IMR-90 (cell line): ENCODE measurements around the gene L3MBTL4. TPM values are rescaled to one million over a fixed set of nuclear protein-coding genes. Genes with fewer than 3 reads are reported as not detected.

Experiments
- ATAC-seq: fragments of 200-7000 bp; cut with Tn5 transposase; 2 replicates; pipeline ENCODE4 v1.9.1; 2020; ENCODE audit warnings: low read depth, mild to moderate bottlenecking, moderate library complexity
- BruUV-seq: library from RNA; stranded (reverse); fragments of 400-500 nt; replicated peaks from 2 replicates; lab custom pipeline; 2021; lab: Mats Ljungman, UMichigan
- CTCF ChIA-PET: fragments of 300-600 bp; formaldehyde crosslinking; extraction: SDS; loops from one replicate; lab custom pipeline; 2021; ENCODE audit warnings: antibody characterized with exemption; lab: Yijun Ruan, JAX
- POLR2A ChIA-PET: fragments of 300-600 bp; sonication (Branson Sonifier 250); formaldehyde crosslinking; loops from one replicate; lab custom pipeline; 2022; ENCODE audit warnings: antibody characterized with exemption; ENCODE audit not compliant: unreplicated experiment; lab: Charles Lee
- DNase-seq: peaks from one replicate; pipeline ENCODE4 v3.0.0; 2013
- H2AFZ ChIP-seq: replicated peaks from 2 replicates; pipeline ENCODE3; 2013; ENCODE audit warnings: low read length, mild to moderate bottlenecking; ENCODE audit not compliant: poor library complexity
- H2AK5ac ChIP-seq: 2 replicates; pipeline ENCODE4 v1.6.1; 2013; ENCODE audit warnings: low read depth, low read length, inconsistent platforms
- H2AK9ac ChIP-seq: replicated peaks from 2 replicates; pipeline ENCODE3; 2013; ENCODE audit warnings: mild to moderate bottlenecking, low read depth, low read length, moderate library complexity; ENCODE audit not compliant: poor library complexity
- H2BK120ac ChIP-seq: 2 replicates; pipeline ENCODE4 v1.6.1; 2013; ENCODE audit warnings: low read depth, low read length, inconsistent platforms
- H2BK15ac ChIP-seq: 3 replicates; pipeline ENCODE4 v1.6.1; 2013; ENCODE audit warnings: low read depth, low read length, inconsistent platforms
- H2BK20ac ChIP-seq: 2 replicates; pipeline ENCODE4 v1.6.1; 2013; ENCODE audit warnings: low read depth, mild to moderate bottlenecking, inconsistent platforms, low read length, moderate library complexity
- H2BK5ac ChIP-seq: 2 replicates; pipeline ENCODE4 v1.6.1; 2013; ENCODE audit warnings: mild to moderate bottlenecking, low read depth, low read length, inconsistent platforms; ENCODE audit not compliant: poor library complexity, severe bottlenecking
- H3K14ac ChIP-seq: replicated peaks from 2 replicates; pipeline ENCODE4 v1.6.1; 2013; ENCODE audit warnings: low read depth, low read length, inconsistent platforms
- H3K18ac ChIP-seq: 2 replicates; pipeline ENCODE4 v1.6.1; 2013; ENCODE audit warnings: low read depth, low read length, control low read depth
- H3K23ac ChIP-seq: 2 replicates; pipeline ENCODE4 v1.6.1; 2013; ENCODE audit warnings: low read depth, low read length, inconsistent platforms
- H3K27ac ChIP-seq: 2 replicates; pipeline ENCODE4 v1.5.1; 2013; ENCODE audit warnings: mild to moderate bottlenecking, control low read depth, low read length; ENCODE audit not compliant: insufficient read depth
- H3K27me3 ChIP-seq: 2 replicates; pipeline ENCODE4 v1.6.1; 2013; ENCODE audit warnings: low read length; ENCODE audit not compliant: control insufficient read depth, insufficient read depth
- H3K36me3 ChIP-seq: 2 replicates; pipeline ENCODE4 v1.6.1; 2013; ENCODE audit warnings: low read length, mixed read lengths; ENCODE audit not compliant: control insufficient read depth, insufficient read depth
- H3K4ac ChIP-seq: 2 replicates; pipeline ENCODE4 v1.6.1; 2013; ENCODE audit warnings: low read depth, low read length, inconsistent platforms
- H3K4me1 ChIP-seq: 2 replicates; pipeline ENCODE4 v1.6.1; 2013; ENCODE audit warnings: low read length, mixed read lengths; ENCODE audit not compliant: control insufficient read depth, insufficient read depth
- H3K4me2 ChIP-seq: 2 replicates; pipeline ENCODE4 v1.6.1; 2013; ENCODE audit warnings: low read depth, mild to moderate bottlenecking, control low read depth, low read length, moderate library complexity
- H3K4me3 ChIP-seq: 2 replicates; pipeline ENCODE4 v1.5.1; 2013; ENCODE audit warnings: low read depth, mild to moderate bottlenecking, control low read depth, low read length, moderate library complexity; ENCODE audit not compliant: insufficient read depth
- H3K56ac ChIP-seq: 2 replicates; pipeline ENCODE4 v1.6.1; 2013; ENCODE audit warnings: low read length, inconsistent platforms; ENCODE audit not compliant: insufficient read depth; ENCODE audit errors: extremely low read depth
- H3K79me1 ChIP-seq, 2 experiments: 2 replicates each; pipeline ENCODE4 v1.6.1; 2013; ENCODE audit warnings: low read length in 2 of 2, inconsistent platforms in 1 of 2, low read depth in 1 of 2
- H3K9ac ChIP-seq: 2 replicates; pipeline ENCODE4 v1.6.1; 2013; ENCODE audit warnings: low read depth, low read length, control low read depth
- H3K9me1 ChIP-seq: 2 replicates; pipeline ENCODE4 v1.6.1; 2013; ENCODE audit warnings: low read length, inconsistent platforms; ENCODE audit not compliant: insufficient read depth
- H3K9me3 ChIP-seq: 2 replicates; pipeline ENCODE4 v1.6.1; 2013; ENCODE audit warnings: low read length; ENCODE audit not compliant: control insufficient read depth, insufficient read depth
- H4K20me1 ChIP-seq: 2 replicates; pipeline ENCODE4 v1.6.1; 2013; ENCODE audit warnings: low read length, inconsistent platforms; ENCODE audit not compliant: insufficient read depth
- H4K5ac ChIP-seq: 2 replicates; pipeline ENCODE4 v1.6.1; 2013; ENCODE audit warnings: mild to moderate bottlenecking, low read depth, low read length, control low read depth
- H4K8ac ChIP-seq, 2 experiments: 2 replicates each; pipeline ENCODE4 v1.6.1; 2013; ENCODE audit warnings: low read depth in 2 of 2, low read length in 2 of 2, control low read depth in 1 of 2, inconsistent platforms in 1 of 2
- H4K91ac ChIP-seq: 2 replicates; pipeline ENCODE4 v1.6.1; 2013; ENCODE audit warnings: low read depth, low read length, inconsistent platforms; ENCODE audit not compliant: insufficient read depth
- MAZ ChIP-seq: IDR thresholded peaks from 2 replicates; pipeline ENCODE4 v1.6.1; 2012; ENCODE audit warnings: low read depth, mild to moderate bottlenecking, low read length, improper control_type of control experiment, moderate library complexity, borderline replicate concordance
- POLR2A ChIP-seq: IDR thresholded peaks from 2 replicates; pipeline ENCODE4 v1.6.1; 2012; ENCODE audit warnings: mild to moderate bottlenecking, low read depth, low read length
- RCOR1 ChIP-seq: IDR thresholded peaks from 2 replicates; pipeline ENCODE4 v1.6.1; 2012; ENCODE audit warnings: mild to moderate bottlenecking, low read length, improper control_type of control experiment; ENCODE audit not compliant: insufficient replicate concordance
- SMC3 ChIP-seq: fragments of 150-350 bp; IDR thresholded peaks from 2 replicates; pipeline ENCODE4 v1.6.1; 2016; ENCODE audit warnings: low read depth, mild to moderate bottlenecking, antibody characterized with exemption, low read length, moderate library complexity
- WGBS, 2 experiments: methylation state at CpG; one replicate each; pipeline versions ENCODE4 v1.1.5 to v1.1.7; 2013; ENCODE audit warnings: missing lambda C conversion rate in 2 of 2; ENCODE audit not compliant: insufficient read length in 1 of 2; ENCODE audit errors: extremely low coverage in 2 of 2; 5-methylcytosine and 5-hydroxymethylcytosine counted together
- dilution Hi-C: fragments of 300-500 bp; cut with HindIII; formaldehyde crosslinking; loops from one replicate; pipeline ENCODE4 v1.14.3; 2018; ENCODE audit warnings: low sequenced_read_pairs; ENCODE audit not compliant: unreplicated experiment
- in situ Hi-C: fragments of 300-500 bp; cut with MboI; formaldehyde crosslinking; loops from 3 replicates; pipeline ENCODE4 v1.14.3; 2019; ENCODE audit warnings: low sequenced_read_pairs, inconsistent platforms, mixed read lengths
- intact Hi-C: fragments of 100-400 bp; cut with micrococcal nuclease; formaldehyde crosslinking; loops from 2 replicates; pipeline ENCODE4 v1.10.0; 2022
- polyA plus RNA-seq, 3 experiments: library from polyadenylated mRNA; depleted of rRNA; stranded (reverse); fragments of >200 nt; gene quantifications; 2 replicates each; pipeline ENCODE4 v1.2.3, GENCODE V29; 2012; ENCODE audit warnings: low replicate concordance in 1 of 3
- total RNA-seq: library from RNA; depleted of rRNA; stranded (reverse); fragments of >200 nt; gene quantifications from 2 replicates; pipeline ENCODE4 v1.2.3, GENCODE V29; 2012
- TF ChIP-seq, protein P1 (sequence below): fragments of 150-350 bp; IDR thresholded peaks from 2 replicates; pipeline ENCODE4 v1.6.1; 2016; ENCODE audit warnings: low read depth, mild to moderate bottlenecking, low read length, moderate library complexity, borderline replicate concordance

The L3MBTL4 gene
- total and polyA plus RNA-seq, 2 of the 4 experiments (the other 2 are of a cell fraction) = under 0.01 to 0.02 TPM

DNA sequence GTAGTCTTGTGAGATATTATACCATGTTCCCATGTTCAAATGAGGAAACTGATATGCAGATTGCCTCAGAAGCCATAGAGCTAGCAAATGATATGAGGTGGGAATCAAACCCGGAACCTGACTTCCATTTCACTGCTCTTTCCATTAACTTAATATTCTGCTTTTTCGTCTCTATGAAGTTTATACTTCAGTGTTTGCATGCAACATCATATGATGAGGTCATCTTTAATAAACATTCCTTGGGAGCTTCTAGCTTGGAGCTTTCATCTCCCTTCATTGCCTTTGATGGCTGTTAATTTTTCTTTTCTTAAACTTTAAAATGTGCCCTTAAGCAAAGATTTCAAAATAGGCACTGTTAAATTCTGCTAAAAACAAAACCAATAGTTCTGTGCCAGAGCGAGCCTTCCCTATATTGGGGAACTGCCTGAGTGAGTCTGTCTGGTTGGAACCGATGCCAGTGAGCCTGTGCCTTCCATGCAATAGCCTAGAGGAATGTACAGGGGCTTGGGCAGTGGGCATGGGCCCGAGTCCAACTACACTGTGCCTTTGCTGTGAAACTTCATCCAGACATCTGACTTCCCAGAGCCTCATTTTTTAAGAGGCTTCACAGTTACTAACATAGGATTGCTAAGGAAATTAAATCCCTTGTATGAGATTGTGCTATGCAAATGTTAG lies 428.3 kb downstream of the L3MBTL4 start:
- no peak overlapping the region for H3K4me3 ChIP-seq
- 0 out of 2 replicates have a peak, but pooled peaks cover 6% of the 10 kb centered on the region for H3K9me1 ChIP-seq
- no peak overlapping the region for H2BK20ac ChIP-seq
- H2AK5ac ChIP-seq = no peak overlapping the region
- H3K23ac ChIP-seq = no peak overlapping the region
- no peak overlapping the region for H3K4ac ChIP-seq
- DNase-seq (peak; percentile 21), ATAC-seq (peak; percentile 53)
- no peaks in the 10 kb centered on the region for H3K79me1 ChIP-seq
- no peak overlapping the region for H3K4me2 ChIP-seq
- no peak overlapping the region for H2BK120ac ChIP-seq
- H4K5ac ChIP-seq = no peak overlapping the region
- no peak overlapping the region for H2BK5ac ChIP-seq
- H3K27ac ChIP-seq = no peak overlapping the region
- no peaks in the 10 kb centered on the region; the same call in 1 of the 2 replicates for H3K27me3 ChIP-seq
- H2AK9ac ChIP-seq = no peak overlapping the region
- no peaks in the 10 kb centered on the region for H3K36me3 ChIP-seq
- BruUV-seq = no TSS peak
- dilution Hi-C loops (no loop called here), in situ Hi-C loops (no loop called here), intact Hi-C loops (no loop called here)
- WGBS, 2 experiments = no CpG with 5 or more reads among the region's 5 CpGs
- CTCF ChIA-PET = no interaction called here
- H3K18ac ChIP-seq = peak overlapping the region; percentile 23; the same call in 1 of the 2 replicates
- no peak overlapping the region for H3K56ac ChIP-seq
- TF ChIP-seq, protein P1, sequence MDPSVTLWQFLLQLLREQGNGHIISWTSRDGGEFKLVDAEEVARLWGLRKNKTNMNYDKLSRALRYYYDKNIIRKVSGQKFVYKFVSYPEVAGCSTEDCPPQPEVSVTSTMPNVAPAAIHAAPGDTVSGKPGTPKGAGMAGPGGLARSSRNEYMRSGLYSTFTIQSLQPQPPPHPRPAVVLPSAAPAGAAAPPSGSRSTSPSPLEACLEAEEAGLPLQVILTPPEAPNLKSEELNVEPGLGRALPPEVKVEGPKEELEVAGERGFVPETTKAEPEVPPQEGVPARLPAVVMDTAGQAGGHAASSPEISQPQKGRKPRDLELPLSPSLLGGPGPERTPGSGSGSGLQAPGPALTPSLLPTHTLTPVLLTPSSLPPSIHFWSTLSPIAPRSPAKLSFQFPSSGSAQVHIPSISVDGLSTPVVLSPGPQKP = no peak
- TF ChIP-seq MAZ (no peak), RCOR1 (no peak), POLR2A (no peak), SMC3 (no peak)
- no peaks in the 10 kb centered on the region for H4K20me1 ChIP-seq
- H3K9me3 ChIP-seq = no peaks in the 10 kb centered on the region
- H2BK15ac ChIP-seq = no peak overlapping the region; the same call in 2 of the 3 replicates
- H2AFZ ChIP-seq = no peak overlapping the region
- H3K9ac ChIP-seq = no peak overlapping the region
- peaks cover 2% of the 10 kb centered on the region; the same call in 1 of the 2 replicates for H3K4me1 ChIP-seq
- no peak overlapping the region for H4K91ac ChIP-seq
- H4K8ac ChIP-seq = no peak overlapping the region
- no peak overlapping the region for H3K14ac ChIP-seq
- POLR2A ChIA-PET = no interaction called here
